Keratinocyte (primary cell): ENCODE results near the gene NAA50. TPM values are rescaled to one million over a fixed set of nuclear protein-coding genes. Genes with fewer than 3 reads are reported as not detected.

Experiments used
- DNase-seq: peaks from one replicate; pipeline ENCODE4 v3.0.0-alpha.2; 2011; ENCODE audit warnings: low read depth, missing footprints, low spot score
- FAIRE-seq: peaks from 2 replicates; lab custom pipeline; 2011; peaks lifted over from hg19 to GRCh38; lab: Jason Lieb, UNC
- H2AFZ ChIP-seq: 2 replicates; pipeline ENCODE4 v1.6.0; 2012; ENCODE audit warnings: low read length, control low read depth, inconsistent platforms; ENCODE audit not compliant: control insufficient read depth
- H3K27ac ChIP-seq: 2 replicates; pipeline ENCODE4 v1.5.1; 2011; ENCODE audit warnings: low read length; ENCODE audit not compliant: control insufficient read depth, insufficient read depth
- H3K27me3 ChIP-seq: 3 replicates; pipeline ENCODE4 v1.6.0; 2011; ENCODE audit warnings: low read length; ENCODE audit not compliant: control insufficient read depth, insufficient read depth; ENCODE audit errors: extremely low read depth
- H3K36me3 ChIP-seq, 2 experiments: 2 replicates in 1 of 2; 3 replicates in 1 of 2; pipeline ENCODE4 v1.5.1; 2011; ENCODE audit warnings: low read length in 2 of 2, mild to moderate bottlenecking in 1 of 2; ENCODE audit not compliant: control insufficient read depth in 2 of 2, insufficient read depth in 2 of 2; ENCODE audit errors: extremely low read depth in 1 of 2
- H3K4me1 ChIP-seq: 3 replicates; pipeline ENCODE4 v1.5.1; 2011; ENCODE audit warnings: low read length; ENCODE audit not compliant: control insufficient read depth, insufficient read depth; ENCODE audit errors: extremely low read depth
- H3K4me2 ChIP-seq: 3 replicates; pipeline ENCODE4 v1.6.0; 2011; ENCODE audit warnings: low read depth, low read length; ENCODE audit not compliant: control insufficient read depth, insufficient read depth; ENCODE audit errors: extremely low read depth
- H3K4me3 ChIP-seq, 3 experiments: fragments of 200-600 bp in 1 of 3; sonication (generic) in 1 of 3; 2 replicates in 2 of 3; 3 replicates in 1 of 3; pipeline ENCODE4 v1.5.1; 2011 to 2016; ENCODE audit warnings: low read length in 3 of 3, mild to moderate bottlenecking in 3 of 3, control low read depth in 2 of 3, inconsistent platforms in 1 of 3, low read depth in 1 of 3, mixed read lengths in 1 of 3, mixed run types in 1 of 3, moderate library complexity in 1 of 3; ENCODE audit not compliant: control insufficient read depth in 2 of 3, insufficient read depth in 2 of 3; ENCODE audit errors: extremely low read depth in 1 of 3
- H3K79me2 ChIP-seq: 2 replicates; pipeline ENCODE4 v1.6.0; 2012; ENCODE audit warnings: low read length; ENCODE audit not compliant: control insufficient read depth, insufficient read depth
- H3K9ac ChIP-seq: 3 replicates; pipeline ENCODE4 v1.6.0; 2011; ENCODE audit warnings: low read length; ENCODE audit not compliant: control insufficient read depth, insufficient read depth; ENCODE audit errors: extremely low read depth
- H3K9me1 ChIP-seq: 3 replicates; pipeline ENCODE4 v1.6.0; 2011; ENCODE audit warnings: low read length; ENCODE audit not compliant: control insufficient read depth, insufficient read depth; ENCODE audit errors: extremely low read depth
- H3K9me3 ChIP-seq: 2 replicates; pipeline ENCODE4 v1.5.1; 2012; ENCODE audit warnings: low read depth, low read length; ENCODE audit not compliant: control insufficient read depth
- H4K20me1 ChIP-seq: 3 replicates; pipeline ENCODE4 v1.6.0; 2011; ENCODE audit warnings: low read length; ENCODE audit not compliant: control insufficient read depth, insufficient read depth; ENCODE audit errors: extremely low read depth
- CTCF ChIP-seq, 3 experiments: IDR thresholded peaks in 1 of 3; conservative IDR thresholded peaks in 1 of 3; optimal IDR thresholded peaks in 1 of 3; 2 replicates in 2 of 3; 3 replicates in 1 of 3; pipeline versions ENCODE3 to v1.5.1; 2011; ENCODE audit warnings: low read length in 3 of 3, mild to moderate bottlenecking in 3 of 3, moderate library complexity in 2 of 3, control low read depth in 1 of 3, inconsistent platforms in 1 of 3; ENCODE audit not compliant: insufficient read depth in 2 of 3; ENCODE audit errors: extremely low read depth in 1 of 3
- EZH2 ChIP-seq: IDR thresholded peaks from one replicate; pipeline ENCODE4 v1.6.1; 2012; ENCODE audit warnings: inconsistent platforms, mild to moderate bottlenecking, low read length, moderate library complexity
- dilution Hi-C: fragments of 300-500 bp; cut with MboI; formaldehyde crosslinking; loops from one replicate; pipeline ENCODE4 v1.7.0; 2020; ENCODE audit warnings: low sequenced_read_pairs; ENCODE audit not compliant: extremely low pct_ligation_motif_present
- polyA plus RNA-seq, 5 experiments: library from polyadenylated mRNA; depleted of rRNA in 3 of 5; stranded (reverse) in 3 of 5; stranded (forward) in 1 of 5; unstranded in 1 of 5; fragments of >200 nt; gene quantifications; 1 replicate in 1 of 5; 2 replicates in 3 of 5; 3 replicates in 1 of 5; pipeline versions ENCODE4 v1.2.1 to v1.2.3, GENCODE V29; 2011 to 2012; ENCODE audit warnings: missing spikeins in 2 of 5, low read depth in 1 of 5, low replicate concordance in 1 of 5

NAA50 gene
- polyA plus RNA-seq, 1 donor (not counting 4 experiments of a cell fraction or from before 2014, with no cell fraction given), result 128 TPM

- Histone ChIP-seq H3K27me3 (no peaks in the 10 kb centered on the region), H2AFZ (no peak overlapping the region), H4K20me1 (peaks cover 5% of the 10 kb centered on the region), H3K36me3 (peaks cover 7 to 15% of the 10 kb centered on the region in 2 experiments), H3K4me3 (no peak overlapping the region), H3K79me2 (peaks cover 33% of the 10 kb centered on the region), H3K4me2 (no peak overlapping the region), H3K27ac (no peak overlapping the region), H3K9me1 (no peaks in the 10 kb centered on the region), H3K9me3 (no peaks in the 10 kb centered on the region), H3K4me1 (no peaks in the 10 kb centered on the region), H3K9ac (no peak overlapping the region)
- DNase-seq (no peak), FAIRE-seq (no peak)
- TF ChIP-seq EZH2, result no peak
- TF ChIP-seq CTCF (optimal IDR thresholded peaks at IDR 0.05 in 1 of 3, IDR thresholded peaks at IDR 0.05 in 1 of 3, conservative IDR thresholded peaks at IDR 0.05 in 1 of 3; ENCODE audit: extremely low read depth in 1 of 3, insufficient read depth in 2 of 3, low read length in 3 of 3), result no peak
- dilution Hi-C loops, result no loop called here
Measured at GRCh38 chr3:113721636-113722035, 24.4 kb downstream of the NAA50 start.

- Histone ChIP-seq H3K79me2 (peaks cover 15% of the 10 kb centered on the region), H3K4me3 (no peak overlapping the region), H3K27ac (no peak overlapping the region), H3K9ac (no peak overlapping the region), H3K27me3 (no peaks in the 10 kb centered on the region), H3K4me1 (no peaks in the 10 kb centered on the region), H3K36me3 (peaks cover 7 to 15% of the 10 kb centered on the region in 2 experiments), H3K9me3 (no peaks in the 10 kb centered on the region), H2AFZ (no peak overlapping the region), H3K9me1 (no peaks in the 10 kb centered on the region), H3K4me2 (no peak overlapping the region), H4K20me1 (peaks cover 5% of the 10 kb centered on the region)
- DNase-seq (no peak), FAIRE-seq (no peak)
- TF ChIP-seq CTCF (optimal IDR thresholded peaks at IDR 0.05 in 1 of 3, IDR thresholded peaks at IDR 0.05 in 1 of 3, conservative IDR thresholded peaks at IDR 0.05 in 1 of 3; ENCODE audit: extremely low read depth in 1 of 3, insufficient read depth in 2 of 3, low read length in 3 of 3) (no peak), EZH2 (no peak)
- dilution Hi-C loops, result no loop called here
Measured at GRCh38 chr3:113719758-113720157, 26.3 kb downstream of the NAA50 start.
